Natural killer cell (primary cell): Measurements from ENCODE around the gene POU3F1. TPM values are rescaled to one million over a fixed set of nuclear protein-coding genes. Genes with fewer than 3 reads are reported as not detected.

Experiments
- ATAC-seq, 3 donors: fragments of 150-1000 bp in 2 of 3; fragments of 200-7000 bp in 1 of 3; cut with Tn5 transposase; 1 replicate in 1 of 3; 2 replicates in 2 of 3; pipeline ENCODE4 v1.10.0; 2021; ENCODE audit warnings: mild to moderate bottlenecking in 2 of 3, moderate library complexity in 2 of 3
- DNase-seq, 2 donors: peaks; one replicate each; pipeline versions ENCODE4 v3.0.0 to v3.0.0-alpha.2; 2013 to 2021; ENCODE audit warnings: mixed read lengths in 1 of 2
- H3K27ac ChIP-seq: one replicate; pipeline ENCODE4 v1.5.1; 2013; ENCODE audit warnings: mild to moderate bottlenecking, low read length
- H3K27me3 ChIP-seq: one replicate; pipeline ENCODE4 v1.6.1; 2013; ENCODE audit warnings: low read length; ENCODE audit not compliant: control insufficient read depth, insufficient read depth
- H3K36me3 ChIP-seq: one replicate; pipeline ENCODE4 v1.6.1; 2013; ENCODE audit warnings: low read length; ENCODE audit not compliant: control insufficient read depth, insufficient read depth
- H3K4me1 ChIP-seq: one replicate; pipeline ENCODE4 v1.6.1; 2013; ENCODE audit warnings: low read length; ENCODE audit not compliant: control insufficient read depth, insufficient read depth
- H3K4me3 ChIP-seq: one replicate; pipeline ENCODE4 v1.5.1; 2013; ENCODE audit warnings: low read length
- H3K9me3 ChIP-seq: one replicate; pipeline ENCODE4 v1.6.1; 2013; ENCODE audit warnings: low read length; ENCODE audit not compliant: control insufficient read depth, insufficient read depth
- H3K27ac Mint-ChIP-seq, 2 donors: one replicate each; pipeline ENCODE4 v1.8.0; 2022; ENCODE audit warnings: mild to moderate bottlenecking in 2 of 2, mixed read lengths in 2 of 2, moderate library complexity in 1 of 2
- H3K27me3 Mint-ChIP-seq, 2 donors: one replicate each; pipeline ENCODE4 v1.8.0; 2022; ENCODE audit warnings: low read depth in 2 of 2, mixed read lengths in 2 of 2
- H3K36me3 Mint-ChIP-seq: one replicate; pipeline ENCODE4 v1.8.0; 2022; ENCODE audit warnings: mixed read lengths
- H3K4me1 Mint-ChIP-seq, 2 donors: one replicate each; pipeline ENCODE4 v1.8.0; 2022; ENCODE audit warnings: mixed read lengths in 2 of 2
- H3K4me3 Mint-ChIP-seq: one replicate; pipeline ENCODE4 v1.8.0; 2022; ENCODE audit warnings: mild to moderate bottlenecking, moderate library complexity, mixed read lengths
- H3K9me3 Mint-ChIP-seq, 2 donors: one replicate each; pipeline ENCODE4 v1.8.0; 2022; ENCODE audit warnings: mixed read lengths in 2 of 2
- CTCF ChIP-seq: fragments of 200-600 bp; IDR thresholded peaks from one replicate; pipeline ENCODE4 v1.8.0; 2022; ENCODE audit warnings: antibody characterized with exemption
- WGBS: methylation state at CpG from one replicate; pipeline ENCODE4 v1.1.7; 2013; ENCODE audit warnings: missing lambda C conversion rate; ENCODE audit not compliant: insufficient coverage; 5-methylcytosine and 5-hydroxymethylcytosine counted together
- intact Hi-C: fragments of 100-400 bp; cut with micrococcal nuclease; formaldehyde crosslinking; loops from one replicate; pipeline ENCODE4 v1.14.2; 2022
- total RNA-seq, 4 donors: library from RNA; stranded (reverse); fragments of 120-200 nt in 1 of 4; gene quantifications; one replicate each; pipeline versions ENCODE4 v1.2.3 to v1.2.4, GENCODE V29; 2013 to 2022

Gene POU3F1
- total RNA-seq: under 1 TPM in 2 of 3 donors, not detected in 1; 0.12 to 0.15 TPM
- 0.07 TPM for total RNA-seq (2013)

- intact Hi-C loops: no loop called here
- peaks cover 21 to 36% of the 10 kb centered on the region in 2 donors for H3K27me3 Mint-ChIP-seq
- ATAC-seq: peak; percentile 8 to 23 (median 9)
These were observed at the start of gene POU3F1 for GRCh38 chr1:38046333-38046883. TSS of gene POU3F1 (minus strand) at chr1:38046793. CDS start at chr1:38046743, 50 bp downstream.

GRCh38 chr1:38095454-38095931 lies 48.9 kb upstream of the POU3F1 start:
- 88% methylated on average over 12 of the region's 12 CpGs for WGBS
- no peak for TF ChIP-seq CTCF

More at GRCh38 chr1:38046333-38046883, at the start of gene POU3F1:
- Histone ChIP-seq H3K27me3 (peaks cover 35% of the 10 kb centered on the region), H3K4me1 (peaks cover 22% of the 10 kb centered on the region), H3K36me3 (no peaks in the 10 kb centered on the region), H3K27ac (no peak within 1 kb of the TSS), H3K9me3 (no peaks in the 10 kb centered on the region), H3K4me3 (peak within 1 kb of the TSS; percentile 31)
- H3K4me3 Mint-ChIP-seq: peak within 1 kb of the TSS; percentile 86
- DNase-seq: peak in 1 of 2 donors; percentile 45
- no peak for TF ChIP-seq CTCF
- H3K4me1 Mint-ChIP-seq: peaks cover 9 to 22% of the 10 kb centered on the region in 2 donors
- no peak within 1 kb of the TSS for H3K27ac Mint-ChIP-seq
- under 1% methylated on average over 92 of the region's 92 CpGs for WGBS
- no peaks in the 10 kb centered on the region for H3K9me3 Mint-ChIP-seq
- no peaks in the 10 kb centered on the region for H3K36me3 Mint-ChIP-seq

GRCh38 chr1:38094711-38095290 lies 48.2 kb upstream of the POU3F1 start:
- Histone ChIP-seq H3K4me3 (no peak overlapping the region), H3K4me1 (no peaks in the 10 kb centered on the region), H3K36me3 (no peaks in the 10 kb centered on the region), H3K27me3 (no peaks in the 10 kb centered on the region), H3K9me3 (no peaks in the 10 kb centered on the region), H3K27ac (no peak overlapping the region)
- TF ChIP-seq CTCF: no peak
- H3K27ac Mint-ChIP-seq: no peak overlapping the region
- H3K9me3 Mint-ChIP-seq: no peaks in the 10 kb centered on the region
- H3K4me1 Mint-ChIP-seq: no peaks in the 10 kb centered on the region
- no peaks in the 10 kb centered on the region for H3K36me3 Mint-ChIP-seq
- ATAC-seq (no peak), DNase-seq (no peak)
- WGBS: 27% methylated on average over 8 of the region's 11 CpGs
- no peak overlapping the region for H3K4me3 Mint-ChIP-seq
- peaks cover 35 to 36% of the 10 kb centered on the region in 2 donors for H3K27me3 Mint-ChIP-seq
- intact Hi-C loops: no loop called here

More at GRCh38 chr1:38095454-38095931, 48.9 kb upstream of the POU3F1 start:
- Mint-ChIP-seq H3K9me3 (no peaks in the 10 kb centered on the region), H3K27me3 (peaks cover 29 to 31% of the 10 kb centered on the region in 2 donors), H3K4me3 (no peak overlapping the region), H3K36me3 (no peaks in the 10 kb centered on the region), H3K4me1 (no peaks in the 10 kb centered on the region), H3K27ac (no peak overlapping the region)
- intact Hi-C loops: no loop called here
- Histone ChIP-seq H3K9me3 (no peaks in the 10 kb centered on the region), H3K4me3 (no peak overlapping the region), H3K27ac (no peak overlapping the region), H3K27me3 (no peaks in the 10 kb centered on the region), H3K36me3 (no peaks in the 10 kb centered on the region), H3K4me1 (no peaks in the 10 kb centered on the region)
- no peak for DNase-seq
- ATAC-seq: no peak
